ENCODE data around the gene DENND6A. TPM values are rescaled to one million over a fixed set of nuclear protein-coding genes. Genes with fewer than 3 reads are reported as not detected.

DENND6A gene
- total and polyA plus RNA-seq, 4 experiments from 2014 or later: 10.0 to 43.7 (median 40.3) TPM

- POLR2A ChIA-PET (ENCODE audit: partially characterized antibody): no interaction called here
- H3K36me3 Mint-ChIP-seq: peaks cover 35 to 43% of the 10 kb centered on the region in 2 donors
- H3K27ac ChIP-seq (ENCODE audit: low read depth, low read length): no peak overlapping the region
- peak overlapping the region in 1 of 8 donors; percentile 39 for H3K4me3 Mint-ChIP-seq
- CTCF ChIA-PET (ENCODE audit: partially characterized antibody): no interaction called here
- intact Hi-C loops (cut with micrococcal nuclease): no loop called here
- no peaks in the 10 kb centered on the region for H3K27me3 Mint-ChIP-seq
- H3K4me3 ChIP-seq (ENCODE audit: low read length in 2 of 2): no peak overlapping the region
- no peak overlapping the region for H3K27ac Mint-ChIP-seq
- DNase-seq: no peak
- peaks cover 82% of the 10 kb centered on the region for H3K4me1 ChIP-seq (ENCODE audit: insufficient read depth, low read length)
- peaks cover 0 to 2% (median 0%) of the 10 kb centered on the region in 8 donors for H3K9me3 Mint-ChIP-seq
- no peaks in the 10 kb centered on the region for H3K27me3 ChIP-seq (ENCODE audit: insufficient read depth, low read length)
- H3K36me3 ChIP-seq (ENCODE audit: insufficient read depth, low read length): peaks cover 15% of the 10 kb centered on the region
- peaks cover 50 to 81% (median 70%) of the 10 kb centered on the region in 4 donors for H3K4me1 Mint-ChIP-seq
- no peaks in the 10 kb centered on the region for H3K9me3 ChIP-seq (ENCODE audit: control insufficient read depth in 1 of 2, low read length in 2 of 2)
Measured at GRCh38 chr3:57683286-57683685, 9.6 kb downstream of the DENND6A start.

GRCh38 chr3:57682284-57682683 is 10.6 kb downstream of the DENND6A start:
- Mint-ChIP-seq H3K9me3 (peaks cover 0 to 2% (median 0%) of the 10 kb centered on the region in 8 donors), H3K4me3 (peak overlapping the region in 5 of 8 donors; percentile 6 to 68 (median 39)), H3K27ac (no peak overlapping the region), H3K36me3 (peaks cover 41 to 48% of the 10 kb centered on the region in 2 donors), H3K27me3 (no peaks in the 10 kb centered on the region), H3K4me1 (peaks cover 47 to 80% (median 71%) of the 10 kb centered on the region in 4 donors)
- intact Hi-C loops (cut with micrococcal nuclease): no loop called here
- peaks cover 78% of the 10 kb centered on the region for H3K4me1 ChIP-seq (ENCODE audit: insufficient read depth, low read length)
- no peaks in the 10 kb centered on the region for H3K9me3 ChIP-seq (ENCODE audit: control insufficient read depth in 1 of 2, low read length in 2 of 2)
- no peak for DNase-seq
- ChIA-PET CTCF (ENCODE audit: partially characterized antibody) (no interaction called here), POLR2A (ENCODE audit: partially characterized antibody) (interaction anchor here (1.6 kb wide), 1 partner anchor 11 kb away, joined by 8 read pairs; the partner anchor contains the start of gene DENND6A)
- H3K36me3 ChIP-seq (ENCODE audit: insufficient read depth, low read length): peaks cover 15% of the 10 kb centered on the region
- no peak overlapping the region for H3K27ac ChIP-seq (ENCODE audit: low read depth, low read length)
- H3K27me3 ChIP-seq (ENCODE audit: insufficient read depth, low read length): no peaks in the 10 kb centered on the region
- H3K4me3 ChIP-seq (ENCODE audit: low read length in 2 of 2): no peak overlapping the region

GRCh38 chr3:57681691-57682090 is 11.2 kb downstream of the DENND6A start:
- H3K4me3 Mint-ChIP-seq: peak overlapping the region in 4 of 8 donors; percentile 13 to 62 (median 46)
- ChIA-PET CTCF (ENCODE audit: partially characterized antibody) (interaction anchor here (1.0 kb wide), 1 partner anchor 171 kb away, joined by 3 read pairs; no protein-coding TSS in a partner anchor), POLR2A (ENCODE audit: partially characterized antibody) (interaction anchor here (0.6 to 1.6 kb wide), 3 partner anchors 9 to 74 kb away, joined by 3 to 8 read pairs (median 3); partner anchors contain the start of genes DENND6A and SLMAP)
- peaks cover 45 to 77% (median 67%) of the 10 kb centered on the region in 4 donors for H3K4me1 Mint-ChIP-seq
- Histone ChIP-seq H3K9me3 (ENCODE audit: control insufficient read depth in 1 of 2, low read length in 2 of 2) (no peaks in the 10 kb centered on the region), H3K36me3 (ENCODE audit: insufficient read depth, low read length) (peaks cover 15% of the 10 kb centered on the region), H3K4me1 (ENCODE audit: insufficient read depth, low read length) (peaks cover 77% of the 10 kb centered on the region), H3K4me3 (ENCODE audit: low read length in 2 of 2) (no peak overlapping the region), H3K27me3 (ENCODE audit: insufficient read depth, low read length) (no peaks in the 10 kb centered on the region), H3K27ac (ENCODE audit: low read depth, low read length) (no peak overlapping the region)
- H3K36me3 Mint-ChIP-seq: peaks cover 37 to 44% of the 10 kb centered on the region in 2 donors
- no peaks in the 10 kb centered on the region for H3K27me3 Mint-ChIP-seq
- H3K27ac Mint-ChIP-seq: no peak overlapping the region
- H3K9me3 Mint-ChIP-seq: peaks cover 0 to 2% (median 0%) of the 10 kb centered on the region in 8 donors
- intact Hi-C loops (cut with micrococcal nuclease): no loop called here
- DNase-seq: peak in 3 of 5 donors; percentile 10 to 15 (median 13)

GRCh38 chr3:57680046-57680445 is 12.8 kb downstream of the DENND6A start:
- Histone ChIP-seq H3K36me3 (ENCODE audit: insufficient read depth, low read length) (peaks cover 15% of the 10 kb centered on the region), H3K27ac (ENCODE audit: low read depth, low read length) (no peak overlapping the region), H3K4me1 (ENCODE audit: insufficient read depth, low read length) (peaks cover 62% of the 10 kb centered on the region), H3K27me3 (ENCODE audit: insufficient read depth, low read length) (no peaks in the 10 kb centered on the region), H3K4me3 (ENCODE audit: low read length in 2 of 2) (no peak overlapping the region), H3K9me3 (ENCODE audit: control insufficient read depth in 1 of 2, low read length in 2 of 2) (no peaks in the 10 kb centered on the region)
- DNase-seq: no peak
- H3K27me3 Mint-ChIP-seq: no peaks in the 10 kb centered on the region
- CTCF ChIA-PET (ENCODE audit: partially characterized antibody): interaction anchor here (1.2 kb wide), 1 partner anchor 9 kb away, joined by 3 read pairs; no protein-coding TSS in a partner anchor
- peak overlapping the region in 3 of 7 donors; percentile 2 to 44 (median 29) for H3K27ac Mint-ChIP-seq
- H3K4me1 Mint-ChIP-seq: peaks cover 40 to 74% (median 62%) of the 10 kb centered on the region in 4 donors
- POLR2A ChIA-PET (ENCODE audit: partially characterized antibody): interaction anchor here (1.2 to 2.0 kb wide), 4 partner anchors 8 to 82 kb away, joined by 4 to 12 read pairs (median 6); partner anchors contain the start of gene DENND6A
- intact Hi-C loops (cut with micrococcal nuclease): no loop called here
- peaks cover 37 to 49% of the 10 kb centered on the region in 2 donors for H3K36me3 Mint-ChIP-seq
- H3K9me3 Mint-ChIP-seq: peaks cover 0 to 2% (median 0%) of the 10 kb centered on the region in 8 donors
- peak overlapping the region in 3 of 8 donors; percentile 9 to 49 (median 22) for H3K4me3 Mint-ChIP-seq

- H3K4me3 Mint-ChIP-seq: peak overlapping the region in 1 of 8 donors; percentile 8
- H3K4me1 Mint-ChIP-seq: peaks cover 36 to 62% (median 48%) of the 10 kb centered on the region in 4 donors
- H3K27ac Mint-ChIP-seq: peak overlapping the region in 3 of 7 donors; percentile 26 to 70 (median 43)
- Histone ChIP-seq H3K4me1 (ENCODE audit: insufficient read depth, low read length) (peaks cover 40% of the 10 kb centered on the region), H3K9me3 (ENCODE audit: control insufficient read depth in 1 of 2, low read length in 2 of 2) (no peaks in the 10 kb centered on the region), H3K4me3 (ENCODE audit: low read length in 2 of 2) (no peak overlapping the region), H3K36me3 (ENCODE audit: insufficient read depth, low read length) (peaks cover 15% of the 10 kb centered on the region), H3K27me3 (ENCODE audit: insufficient read depth, low read length) (no peaks in the 10 kb centered on the region), H3K27ac (ENCODE audit: low read depth, low read length) (no peak overlapping the region)
- POLR2A ChIA-PET (ENCODE audit: partially characterized antibody): no interaction called here
- no peaks in the 10 kb centered on the region for H3K9me3 Mint-ChIP-seq
- CTCF ChIA-PET (ENCODE audit: partially characterized antibody): interaction anchor here (1.5 kb wide), 1 partner anchor 151 kb away, joined by 3 read pairs; no protein-coding TSS in a partner anchor
- DNase-seq: no peak
- peaks cover 38 to 55% of the 10 kb centered on the region in 2 donors for H3K36me3 Mint-ChIP-seq
- intact Hi-C loops (cut with micrococcal nuclease): no loop called here
- no peaks in the 10 kb centered on the region for H3K27me3 Mint-ChIP-seq
Measured at GRCh38 chr3:57675530-57675929, 17.3 kb downstream of the DENND6A start.

- Mint-ChIP-seq H3K9me3 (no peaks in the 10 kb centered on the region), H3K27ac (peak overlapping the region in 5 of 7 donors; percentile 5 to 62 (median 35)), H3K4me1 (peaks cover 19 to 43% (median 32%) of the 10 kb centered on the region in 4 donors), H3K27me3 (no peaks in the 10 kb centered on the region), H3K4me3 (peak overlapping the region in 2 of 8 donors; percentile 1 to 13), H3K36me3 (peaks cover 33 to 51% of the 10 kb centered on the region in 2 donors)
- no peaks in the 10 kb centered on the region for H3K27me3 ChIP-seq (ENCODE audit: insufficient read depth, low read length)
- no peak for DNase-seq
- H3K27ac ChIP-seq (ENCODE audit: low read depth, low read length): no peak overlapping the region
- peaks cover 18% of the 10 kb centered on the region for H3K4me1 ChIP-seq (ENCODE audit: insufficient read depth, low read length)
- ChIA-PET CTCF (ENCODE audit: partially characterized antibody) (no interaction called here), POLR2A (ENCODE audit: partially characterized antibody) (interaction anchor here (0.6 kb wide), 1 partner anchor 8 kb away, joined by 3 read pairs; no protein-coding TSS in a partner anchor)
- H3K36me3 ChIP-seq (ENCODE audit: insufficient read depth, low read length): peaks cover 7% of the 10 kb centered on the region
- no peaks in the 10 kb centered on the region for H3K9me3 ChIP-seq (ENCODE audit: control insufficient read depth in 1 of 2, low read length in 2 of 2)
- intact Hi-C loops (cut with micrococcal nuclease): no loop called here
- no peak overlapping the region for H3K4me3 ChIP-seq (ENCODE audit: low read length in 2 of 2)
Measured at GRCh38 chr3:57673156-57673555, 19.7 kb downstream of the DENND6A start.

GRCh38 chr3:57670543-57670942 is 22.3 kb downstream of the DENND6A start:
- H3K9me3 ChIP-seq (ENCODE audit: control insufficient read depth in 1 of 2, low read length in 2 of 2): no peaks in the 10 kb centered on the region
- no peak for DNase-seq
- intact Hi-C loops (cut with micrococcal nuclease): no loop called here
- H3K4me1 ChIP-seq (ENCODE audit: insufficient read depth, low read length): peaks cover 8% of the 10 kb centered on the region
- no peaks in the 10 kb centered on the region for H3K27me3 ChIP-seq (ENCODE audit: insufficient read depth, low read length)
- Mint-ChIP-seq H3K27ac (peak overlapping the region in 3 of 7 donors; percentile 0 to 54 (median 27)), H3K36me3 (peaks cover 26 to 56% of the 10 kb centered on the region in 2 donors), H3K9me3 (no peaks in the 10 kb centered on the region), H3K27me3 (no peaks in the 10 kb centered on the region), H3K4me3 (no peak overlapping the region), H3K4me1 (peaks cover 10 to 33% (median 23%) of the 10 kb centered on the region in 4 donors)
- peaks cover 10% of the 10 kb centered on the region for H3K36me3 ChIP-seq (ENCODE audit: insufficient read depth, low read length)
- H3K27ac ChIP-seq (ENCODE audit: low read depth, low read length): no peak overlapping the region
- CTCF ChIA-PET (ENCODE audit: partially characterized antibody): interaction anchor here (2.0 kb wide), 1 partner anchor 156 kb away, joined by 7 read pairs; no protein-coding TSS in a partner anchor
- POLR2A ChIA-PET (ENCODE audit: partially characterized antibody): interaction anchor here (0.7 kb wide), 1 partner anchor 21 kb away, joined by 3 read pairs; no protein-coding TSS in a partner anchor
- H3K4me3 ChIP-seq (ENCODE audit: low read length in 2 of 2): no peak overlapping the region
